GM23338 (cell line): ENCODE data around the gene FAM50A. TPM values are rescaled to one million over a fixed set of nuclear protein-coding genes. Genes with fewer than 3 reads are reported as not detected.

ENCODE experiments used
- ATAC-seq: fragments of 200-7000 bp; cut with Tn5 transposase; 3 replicates; pipeline ENCODE4 v1.9.1; 2020
- DNase-seq: peaks from one replicate; pipeline ENCODE4 v3.0.0-alpha.2; 2015; ENCODE audit warnings: low spot score
- H2AFZ ChIP-seq: fragments of 200-600 bp; sonication (generic); 2 replicates; pipeline ENCODE4 v1.8.0; 2016; ENCODE audit warnings: antibody characterized with exemption, mild to moderate bottlenecking, moderate library complexity
- H3F3A ChIP-seq: fragments of 200-600 bp; sonication (generic); replicated peaks from 2 replicates; pipeline ENCODE4 v1.8.0; 2017; ENCODE audit warnings: antibody characterized with exemption, mixed run types, low read depth
- H3K27ac ChIP-seq: fragments of 200-600 bp; sonication (generic); 2 replicates; pipeline ENCODE4 v1.6.1; 2016; ENCODE audit warnings: low read depth
- H3K27me3 ChIP-seq: fragments of 200-600 bp; sonication (generic); 2 replicates; pipeline ENCODE4 v1.8.0; 2016; ENCODE audit warnings: mild to moderate bottlenecking, mixed run types, moderate library complexity; ENCODE audit not compliant: insufficient read depth
- H3K36me3 ChIP-seq: fragments of 200-600 bp; sonication (generic); 2 replicates; pipeline ENCODE4 v1.8.0; 2016; ENCODE audit warnings: mild to moderate bottlenecking; ENCODE audit not compliant: insufficient read depth
- H3K4me1 ChIP-seq: fragments of 200-600 bp; sonication (generic); 2 replicates; pipeline ENCODE4 v1.8.0; 2016; ENCODE audit warnings: mild to moderate bottlenecking, moderate library complexity; ENCODE audit not compliant: insufficient read depth
- H3K4me2 ChIP-seq: fragments of 200-600 bp; sonication (generic); 2 replicates; pipeline ENCODE4 v1.7.1; 2017; ENCODE audit warnings: mixed run types
- H3K4me3 ChIP-seq: fragments of 200-600 bp; sonication (generic); 2 replicates; pipeline ENCODE4 v1.6.1; 2016; ENCODE audit warnings: mixed run types
- H3K79me2 ChIP-seq: fragments of 200-600 bp; sonication (generic); replicated peaks from 2 replicates; pipeline ENCODE4 v1.8.0; 2017; ENCODE audit warnings: mild to moderate bottlenecking; ENCODE audit not compliant: insufficient read depth
- H3K9me2 ChIP-seq: fragments of 200-600 bp; sonication (generic); 2 replicates; pipeline ENCODE4 v1.8.0; 2017; ENCODE audit not compliant: insufficient read depth
- H4K20me1 ChIP-seq: fragments of 200-600 bp; sonication (generic); replicated peaks from 2 replicates; pipeline ENCODE4 v1.8.0; 2017; ENCODE audit warnings: mild to moderate bottlenecking; ENCODE audit not compliant: insufficient read depth
- H3K27ac Mint-ChIP-seq: 2 replicates; pipeline ENCODE4 v1.8.0; 2020; ENCODE audit warnings: inconsistent platforms, mild to moderate bottlenecking, moderate library complexity, mixed read lengths
- H3K27me3 Mint-ChIP-seq: 3 replicates; pipeline ENCODE4 v1.8.0; 2022; ENCODE audit warnings: low read depth, mild to moderate bottlenecking, moderate library complexity, mixed read lengths, inconsistent platforms; ENCODE audit not compliant: insufficient read depth, poor library complexity
- H3K36me3 Mint-ChIP-seq: 3 replicates; pipeline ENCODE4 v1.8.0; 2021; ENCODE audit warnings: low read depth, mild to moderate bottlenecking, inconsistent platforms, moderate library complexity, mixed read lengths
- H3K4me1 Mint-ChIP-seq: 3 replicates; pipeline ENCODE4 v1.8.0; 2020; ENCODE audit warnings: mild to moderate bottlenecking, inconsistent platforms, mixed read lengths
- H3K4me3 Mint-ChIP-seq: 3 replicates; pipeline ENCODE4 v1.8.0; 2021; ENCODE audit warnings: moderate library complexity, mild to moderate bottlenecking, inconsistent platforms, mixed read lengths
- H3K9me3 Mint-ChIP-seq: 3 replicates; pipeline ENCODE4 v1.8.0; 2020; ENCODE audit warnings: moderate library complexity, mild to moderate bottlenecking, inconsistent platforms, mixed read lengths
- CREB1 ChIP-seq: fragments of 250-450 bp; sonication (Bioruptor Pico); IDR thresholded peaks from 2 replicates; pipeline ENCODE4 v1.5.0; 2020; ENCODE audit warnings: low read depth, mild to moderate bottlenecking, moderate library complexity
- EZH2 ChIP-seq: fragments of 200-600 bp; sonication (generic); IDR thresholded peaks from one replicate; pipeline ENCODE4 v1.8.0; 2017; ENCODE audit warnings: antibody characterized with exemption, mild to moderate bottlenecking, low read depth; ENCODE audit not compliant: unreplicated experiment
- EZH2phosphoT487 ChIP-seq: fragments of 200-600 bp; sonication (generic); IDR thresholded peaks from one replicate; pipeline ENCODE4 v1.8.1; 2018; ENCODE audit warnings: antibody characterized with exemption; ENCODE audit not compliant: unreplicated experiment
- JUNB ChIP-seq: IDR thresholded peaks from one replicate; pipeline ENCODE4 v1.6.1; 2016; ENCODE audit warnings: antibody characterized with exemption; ENCODE audit not compliant: unreplicated experiment
- NANOG ChIP-seq: IDR thresholded peaks from 2 replicates; pipeline ENCODE4 v1.6.1; 2016; ENCODE audit warnings: antibody characterized with exemption, borderline replicate concordance
- POLR2AphosphoS5 ChIP-seq: IDR thresholded peaks from 2 replicates; pipeline ENCODE4 v1.6.1; 2016; ENCODE audit warnings: antibody characterized with exemption, low read depth
- STAT1 ChIP-seq: IDR thresholded peaks from one replicate; pipeline ENCODE4 v1.6.1; 2016; ENCODE audit warnings: antibody characterized with exemption; ENCODE audit not compliant: unreplicated experiment
- ZNF114 ChIP-seq: fragments of 250-450 bp; sonication (Bioruptor Pico); IDR thresholded peaks from 2 replicates; pipeline ENCODE4 v1.5.0; 2020; ENCODE audit warnings: mild to moderate bottlenecking, moderate library complexity
- ZNF331 ChIP-seq: fragments of 250-450 bp; sonication (Bioruptor Pico); IDR thresholded peaks from 2 replicates; pipeline ENCODE4 v1.5.0; 2020; ENCODE audit warnings: low read depth, mild to moderate bottlenecking, moderate library complexity
- polyA plus RNA-seq: library from polyadenylated mRNA; unstranded; fragments of >200 nt; fragmentation: Nextera tagmentation; extraction: Ambion mirVana; gene quantifications from 2 replicates; pipeline ENCODE4 v1.2.1, GENCODE V29; 2016
- total RNA-seq: library from RNA; depleted of rRNA; stranded (reverse); fragments of >200 nt; shearing (Covaris generic); gene quantifications from 2 replicates; pipeline ENCODE4 v1.2.3, GENCODE V29; 2014
- TF ChIP-seq, protein P1 (sequence below): IDR thresholded peaks from one replicate; pipeline ENCODE4 v1.6.1; 2018; ENCODE audit warnings: antibody characterized with exemption; ENCODE audit not compliant: unreplicated experiment
- TF ChIP-seq, protein P2 (sequence below), 2 experiments: fragments of 200-600 bp in 1 of 2; sonication (generic) in 1 of 2; conservative IDR thresholded peaks; 2 replicates each; pipeline versions ENCODE4 v1.5.1 to v1.6.1; 2016 to 2017; ENCODE audit warnings: antibody characterized with exemption in 2 of 2, low read depth in 2 of 2, mild to moderate bottlenecking in 2 of 2, moderate library complexity in 1 of 2
- TF ChIP-seq, protein P3 (sequence below): IDR thresholded peaks from 2 replicates; pipeline ENCODE4 v1.6.1; 2016; ENCODE audit warnings: antibody characterized with exemption
- TF ChIP-seq, protein P4 (sequence below): fragments of 250-450 bp; sonication (Bioruptor Pico); IDR thresholded peaks from 2 replicates; pipeline ENCODE4 v1.5.0; 2020; ENCODE audit warnings: mild to moderate bottlenecking, moderate library complexity

Gene FAM50A
- total and polyA plus RNA-seq, 2 experiments from 2014 or later = 23.9 to 77.6 TPM

DNA sequence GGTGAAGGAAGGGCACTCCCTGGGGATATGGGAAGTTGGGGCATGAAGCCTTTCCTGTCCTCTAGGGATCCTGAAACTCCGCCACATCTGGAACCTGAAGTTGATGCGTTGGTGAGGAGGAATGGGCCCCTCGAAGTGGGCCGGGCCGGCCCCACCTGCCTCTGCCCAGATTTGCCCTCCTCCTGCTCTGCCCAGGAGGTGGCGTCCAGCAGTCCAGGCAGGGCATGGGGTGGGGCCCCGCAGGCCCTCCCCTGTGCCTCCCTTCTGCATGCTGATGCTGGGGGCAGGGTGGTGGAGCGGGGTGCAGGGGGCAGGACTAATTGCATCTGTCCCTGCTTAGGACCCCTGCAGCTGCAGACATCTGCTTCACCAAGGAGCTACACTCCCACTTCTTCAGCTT lies 30.8 kb upstream of the FAM50A start:
- TF ChIP-seq STAT1 (no peak), CREB1 (CRISPR knock-in tag) (no peak), NANOG (no peak), JUNB (no peak), EZH2phosphoT487 (no peak), ZNF114 (CRISPR knock-in tag) (no peak), POLR2AphosphoS5 (no peak), EZH2 (no peak), ZNF331 (CRISPR knock-in tag) (no peak)
- TF ChIP-seq, protein P1, sequence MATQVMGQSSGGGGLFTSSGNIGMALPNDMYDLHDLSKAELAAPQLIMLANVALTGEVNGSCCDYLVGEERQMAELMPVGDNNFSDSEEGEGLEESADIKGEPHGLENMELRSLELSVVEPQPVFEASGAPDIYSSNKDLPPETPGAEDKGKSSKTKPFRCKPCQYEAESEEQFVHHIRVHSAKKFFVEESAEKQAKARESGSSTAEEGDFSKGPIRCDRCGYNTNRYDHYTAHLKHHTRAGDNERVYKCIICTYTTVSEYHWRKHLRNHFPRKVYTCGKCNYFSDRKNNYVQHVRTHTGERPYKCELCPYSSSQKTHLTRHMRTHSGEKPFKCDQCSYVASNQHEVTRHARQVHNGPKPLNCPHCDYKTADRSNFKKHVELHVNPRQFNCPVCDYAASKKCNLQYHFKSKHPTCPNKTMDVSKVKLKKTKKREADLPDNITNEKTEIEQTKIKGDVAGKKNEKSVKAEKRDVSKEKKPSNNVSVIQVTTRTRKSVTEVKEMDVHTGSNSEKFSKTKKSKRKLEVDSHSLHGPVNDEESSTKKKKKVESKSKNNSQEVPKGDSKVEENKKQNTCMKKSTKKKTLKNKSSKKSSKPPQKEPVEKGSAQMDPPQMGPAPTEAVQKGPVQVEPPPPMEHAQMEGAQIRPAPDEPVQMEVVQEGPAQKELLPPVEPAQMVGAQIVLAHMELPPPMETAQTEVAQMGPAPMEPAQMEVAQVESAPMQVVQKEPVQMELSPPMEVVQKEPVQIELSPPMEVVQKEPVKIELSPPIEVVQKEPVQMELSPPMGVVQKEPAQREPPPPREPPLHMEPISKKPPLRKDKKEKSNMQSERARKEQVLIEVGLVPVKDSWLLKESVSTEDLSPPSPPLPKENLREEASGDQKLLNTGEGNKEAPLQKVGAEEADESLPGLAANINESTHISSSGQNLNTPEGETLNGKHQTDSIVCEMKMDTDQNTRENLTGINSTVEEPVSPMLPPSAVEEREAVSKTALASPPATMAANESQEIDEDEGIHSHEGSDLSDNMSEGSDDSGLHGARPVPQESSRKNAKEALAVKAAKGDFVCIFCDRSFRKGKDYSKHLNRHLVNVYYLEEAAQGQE = no peak
- TF ChIP-seq, protein P2, sequence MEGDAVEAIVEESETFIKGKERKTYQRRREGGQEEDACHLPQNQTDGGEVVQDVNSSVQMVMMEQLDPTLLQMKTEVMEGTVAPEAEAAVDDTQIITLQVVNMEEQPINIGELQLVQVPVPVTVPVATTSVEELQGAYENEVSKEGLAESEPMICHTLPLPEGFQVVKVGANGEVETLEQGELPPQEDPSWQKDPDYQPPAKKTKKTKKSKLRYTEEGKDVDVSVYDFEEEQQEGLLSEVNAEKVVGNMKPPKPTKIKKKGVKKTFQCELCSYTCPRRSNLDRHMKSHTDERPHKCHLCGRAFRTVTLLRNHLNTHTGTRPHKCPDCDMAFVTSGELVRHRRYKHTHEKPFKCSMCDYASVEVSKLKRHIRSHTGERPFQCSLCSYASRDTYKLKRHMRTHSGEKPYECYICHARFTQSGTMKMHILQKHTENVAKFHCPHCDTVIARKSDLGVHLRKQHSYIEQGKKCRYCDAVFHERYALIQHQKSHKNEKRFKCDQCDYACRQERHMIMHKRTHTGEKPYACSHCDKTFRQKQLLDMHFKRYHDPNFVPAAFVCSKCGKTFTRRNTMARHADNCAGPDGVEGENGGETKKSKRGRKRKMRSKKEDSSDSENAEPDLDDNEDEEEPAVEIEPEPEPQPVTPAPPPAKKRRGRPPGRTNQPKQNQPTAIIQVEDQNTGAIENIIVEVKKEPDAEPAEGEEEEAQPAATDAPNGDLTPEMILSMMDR (conservative IDR thresholded peaks at IDR 0.05; ENCODE audit: low read depth in 2 of 2) = no peak
- TF ChIP-seq, protein P3, sequence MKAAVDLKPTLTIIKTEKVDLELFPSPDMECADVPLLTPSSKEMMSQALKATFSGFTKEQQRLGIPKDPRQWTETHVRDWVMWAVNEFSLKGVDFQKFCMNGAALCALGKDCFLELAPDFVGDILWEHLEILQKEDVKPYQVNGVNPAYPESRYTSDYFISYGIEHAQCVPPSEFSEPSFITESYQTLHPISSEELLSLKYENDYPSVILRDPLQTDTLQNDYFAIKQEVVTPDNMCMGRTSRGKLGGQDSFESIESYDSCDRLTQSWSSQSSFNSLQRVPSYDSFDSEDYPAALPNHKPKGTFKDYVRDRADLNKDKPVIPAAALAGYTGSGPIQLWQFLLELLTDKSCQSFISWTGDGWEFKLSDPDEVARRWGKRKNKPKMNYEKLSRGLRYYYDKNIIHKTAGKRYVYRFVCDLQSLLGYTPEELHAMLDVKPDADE = no peak
- TF ChIP-seq, protein P4, sequence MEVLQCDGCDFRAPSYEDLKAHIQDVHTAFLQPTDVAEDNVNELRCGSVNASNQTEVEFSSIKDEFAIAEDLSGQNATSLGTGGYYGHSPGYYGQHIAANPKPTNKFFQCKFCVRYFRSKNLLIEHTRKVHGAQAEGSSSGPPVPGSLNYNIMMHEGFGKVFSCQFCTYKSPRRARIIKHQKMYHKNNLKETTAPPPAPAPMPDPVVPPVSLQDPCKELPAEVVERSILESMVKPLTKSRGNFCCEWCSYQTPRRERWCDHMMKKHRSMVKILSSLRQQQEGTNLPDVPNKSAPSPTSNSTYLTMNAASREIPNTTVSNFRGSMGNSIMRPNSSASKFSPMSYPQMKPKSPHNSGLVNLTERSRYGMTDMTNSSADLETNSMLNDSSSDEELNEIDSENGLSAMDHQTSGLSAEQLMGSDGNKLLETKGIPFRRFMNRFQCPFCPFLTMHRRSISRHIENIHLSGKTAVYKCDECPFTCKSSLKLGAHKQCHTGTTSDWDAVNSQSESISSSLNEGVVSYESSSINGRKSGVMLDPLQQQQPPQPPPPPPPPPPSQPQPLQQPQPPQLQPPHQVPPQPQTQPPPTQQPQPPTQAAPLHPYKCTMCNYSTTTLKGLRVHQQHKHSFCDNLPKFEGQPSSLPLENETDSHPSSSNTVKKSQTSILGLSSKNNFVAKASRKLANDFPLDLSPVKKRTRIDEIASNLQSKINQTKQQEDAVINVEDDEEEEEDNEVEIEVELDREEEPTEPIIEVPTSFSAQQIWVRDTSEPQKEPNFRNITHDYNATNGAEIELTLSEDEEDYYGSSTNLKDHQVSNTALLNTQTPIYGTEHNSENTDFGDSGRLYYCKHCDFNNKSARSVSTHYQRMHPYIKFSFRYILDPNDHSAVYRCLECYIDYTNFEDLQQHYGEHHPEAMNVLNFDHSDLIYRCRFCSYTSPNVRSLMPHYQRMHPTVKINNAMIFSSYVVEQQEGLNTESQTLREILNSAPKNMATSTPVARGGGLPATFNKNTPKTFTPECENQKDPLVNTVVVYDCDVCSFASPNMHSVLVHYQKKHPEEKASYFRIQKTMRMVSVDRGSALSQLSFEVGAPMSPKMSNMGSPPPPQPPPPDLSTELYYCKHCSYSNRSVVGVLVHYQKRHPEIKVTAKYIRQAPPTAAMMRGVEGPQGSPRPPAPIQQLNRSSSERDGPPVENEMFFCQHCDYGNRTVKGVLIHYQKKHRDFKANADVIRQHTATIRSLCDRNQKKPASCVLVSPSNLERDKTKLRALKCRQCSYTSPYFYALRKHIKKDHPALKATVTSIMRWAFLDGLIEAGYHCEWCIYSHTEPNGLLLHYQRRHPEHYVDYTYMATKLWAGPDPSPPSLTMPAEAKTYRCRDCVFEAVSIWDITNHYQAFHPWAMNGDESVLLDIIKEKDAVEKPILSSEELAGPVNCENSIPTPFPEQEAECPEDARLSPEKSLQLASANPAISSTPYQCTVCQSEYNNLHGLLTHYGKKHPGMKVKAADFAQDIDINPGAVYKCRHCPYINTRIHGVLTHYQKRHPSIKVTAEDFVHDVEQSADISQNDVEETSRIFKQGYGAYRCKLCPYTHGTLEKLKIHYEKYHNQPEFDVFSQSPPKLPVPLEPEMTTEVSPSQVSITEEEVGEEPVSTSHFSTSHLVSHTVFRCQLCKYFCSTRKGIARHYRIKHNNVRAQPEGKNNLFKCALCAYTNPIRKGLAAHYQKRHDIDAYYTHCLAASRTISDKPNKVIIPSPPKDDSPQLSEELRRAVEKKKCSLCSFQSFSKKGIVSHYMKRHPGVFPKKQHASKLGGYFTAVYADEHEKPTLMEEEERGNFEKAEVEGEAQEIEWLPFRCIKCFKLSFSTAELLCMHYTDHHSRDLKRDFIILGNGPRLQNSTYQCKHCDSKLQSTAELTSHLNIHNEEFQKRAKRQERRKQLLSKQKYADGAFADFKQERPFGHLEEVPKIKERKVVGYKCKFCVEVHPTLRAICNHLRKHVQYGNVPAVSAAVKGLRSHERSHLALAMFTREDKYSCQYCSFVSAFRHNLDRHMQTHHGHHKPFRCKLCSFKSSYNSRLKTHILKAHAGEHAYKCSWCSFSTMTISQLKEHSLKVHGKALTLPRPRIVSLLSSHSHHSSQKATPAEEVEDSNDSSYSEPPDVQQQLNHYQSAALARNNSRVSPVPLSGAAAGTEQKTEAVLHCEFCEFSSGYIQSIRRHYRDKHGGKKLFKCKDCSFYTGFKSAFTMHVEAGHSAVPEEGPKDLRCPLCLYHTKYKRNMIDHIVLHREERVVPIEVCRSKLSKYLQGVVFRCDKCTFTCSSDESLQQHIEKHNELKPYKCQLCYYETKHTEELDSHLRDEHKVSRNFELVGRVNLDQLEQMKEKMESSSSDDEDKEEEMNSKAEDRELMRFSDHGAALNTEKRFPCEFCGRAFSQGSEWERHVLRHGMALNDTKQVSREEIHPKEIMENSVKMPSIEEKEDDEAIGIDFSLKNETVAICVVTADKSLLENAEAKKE = no peak
- H4K20me1 ChIP-seq = no peaks in the 10 kb centered on the region

More for the DNA sequence above, 30.8 kb upstream of the FAM50A start:
- no peak for ATAC-seq
- Mint-ChIP-seq H3K4me3 (no peak overlapping the region; the same call in 2 of the 3 replicates), H3K36me3 (peaks cover 5% of the 10 kb centered on the region), H3K27ac (no peak overlapping the region), H3K4me1 (peaks cover 12% of the 10 kb centered on the region), H3K9me3 (no peaks in the 10 kb centered on the region), H3K27me3 (peaks cover 8% of the 10 kb centered on the region)
- Histone ChIP-seq H3K36me3 (no peaks in the 10 kb centered on the region), H3K27ac (no peak overlapping the region), H3K4me2 (no peak overlapping the region), H3K79me2 (no peaks in the 10 kb centered on the region), H3K9me2 (no peaks in the 10 kb centered on the region), H3K4me3 (no peak overlapping the region), H3K4me1 (peaks cover 8% of the 10 kb centered on the region; the same call in 1 of the 2 replicates), H2AFZ (no peak overlapping the region), H3K27me3 (no peaks in the 10 kb centered on the region), H3F3A (no peaks in the 10 kb centered on the region)
- no peak for DNase-seq
